Glomerular visceral epithelial cell (primary cell): Measurements from ENCODE around the gene GRM2.

Experiments
- DNase-seq: peaks from one replicate; pipeline ENCODE4 v3.0.0-alpha.2; 2016; ENCODE audit errors: extremely low spot score

The GRM2 gene

DNA sequence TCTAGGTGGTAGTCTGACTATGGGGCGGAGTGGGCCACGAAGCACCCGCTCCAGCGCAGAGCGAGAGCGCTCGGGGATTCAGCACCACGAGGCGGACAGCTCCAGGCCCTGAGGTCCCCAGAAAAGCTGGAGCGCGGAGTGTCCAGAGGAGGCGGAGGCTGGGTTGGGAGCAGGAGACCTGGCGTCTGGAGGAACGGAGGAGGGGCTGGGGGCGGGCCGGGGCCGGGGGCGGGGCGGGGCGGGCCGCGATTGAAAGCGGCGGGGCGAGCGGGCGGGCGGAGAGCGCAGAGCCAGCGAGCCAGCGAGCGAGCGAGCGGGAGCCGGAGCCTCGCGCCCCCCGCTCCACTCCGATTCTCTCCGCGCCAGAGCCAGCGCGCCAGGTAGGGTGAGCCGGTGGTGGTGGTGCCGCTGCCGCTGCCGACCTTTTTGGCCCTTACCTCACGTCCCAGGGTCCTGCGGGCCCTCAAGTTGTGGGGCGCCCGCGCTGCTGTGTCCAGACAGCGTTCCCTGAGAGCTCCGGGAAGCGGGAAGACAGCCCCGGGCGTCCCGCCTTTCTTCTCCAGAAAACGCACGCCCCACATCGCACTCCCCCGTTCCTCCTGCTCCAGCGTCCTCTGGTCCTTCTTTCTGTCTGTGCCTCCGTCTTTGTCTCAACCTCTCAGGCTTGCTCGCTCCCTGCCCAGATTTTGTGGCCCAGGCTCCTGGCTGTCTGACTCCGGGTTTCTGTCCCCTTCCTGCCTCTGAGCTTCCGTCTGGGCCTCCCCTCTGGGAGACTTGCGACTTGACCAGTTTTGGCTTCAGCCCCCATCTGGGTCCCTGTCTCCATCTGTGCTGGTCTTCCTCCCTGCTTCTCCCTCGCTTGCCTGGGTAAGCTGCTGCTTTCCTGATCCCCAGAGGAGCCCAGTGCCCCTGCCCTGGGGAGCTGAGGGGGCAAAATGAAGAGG, at the start of gene GRM2:
Gene GRM2, plus strand, starts transcription at position 281 of the 944 bp plus-strand sequence. CDS start 1,916 bp downstream, outside the sequence.
- DNase-seq = peak; percentile 45

DNA sequence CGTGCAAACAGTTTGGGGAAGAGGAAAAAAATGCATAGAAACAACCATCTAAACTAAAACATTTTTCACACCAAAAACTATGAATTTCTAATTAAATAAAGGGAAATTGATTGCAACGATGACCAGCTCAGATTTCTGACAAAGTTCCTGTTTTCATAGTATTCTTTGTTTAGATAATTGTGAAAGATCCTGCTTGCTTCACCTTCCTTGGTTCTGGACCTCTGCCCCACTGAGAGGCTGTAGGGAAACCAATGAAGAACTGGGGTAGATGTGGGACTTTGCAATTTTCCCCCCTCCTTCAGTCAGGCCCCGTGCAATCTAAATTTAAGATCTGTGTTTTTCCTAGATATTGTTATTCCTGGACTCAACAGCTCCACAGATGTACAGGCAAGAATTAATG, 49.6 kb upstream of the GRM2 start:
- DNase-seq = no peak

DNA sequence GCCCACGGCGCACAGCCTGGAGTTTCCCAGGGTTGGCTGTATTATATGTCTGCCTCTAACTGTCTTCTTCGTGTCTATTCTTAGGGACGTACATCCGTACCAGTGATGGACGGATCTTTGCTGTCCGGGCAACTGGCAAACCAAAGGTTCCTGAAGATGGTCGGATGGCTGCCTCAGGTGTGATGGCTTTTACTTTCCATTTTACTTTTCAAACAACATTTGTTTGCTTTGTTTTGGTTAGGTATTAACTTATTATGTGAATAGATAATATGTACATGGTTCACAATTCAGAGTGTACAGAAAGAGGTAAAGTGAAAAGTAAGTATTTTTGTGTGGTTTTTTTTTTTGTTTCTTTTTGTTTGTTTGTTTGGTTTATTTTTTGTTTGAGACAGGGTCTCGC, 46.9 kb upstream of the GRM2 start:
- no peak for DNase-seq

DNA sequence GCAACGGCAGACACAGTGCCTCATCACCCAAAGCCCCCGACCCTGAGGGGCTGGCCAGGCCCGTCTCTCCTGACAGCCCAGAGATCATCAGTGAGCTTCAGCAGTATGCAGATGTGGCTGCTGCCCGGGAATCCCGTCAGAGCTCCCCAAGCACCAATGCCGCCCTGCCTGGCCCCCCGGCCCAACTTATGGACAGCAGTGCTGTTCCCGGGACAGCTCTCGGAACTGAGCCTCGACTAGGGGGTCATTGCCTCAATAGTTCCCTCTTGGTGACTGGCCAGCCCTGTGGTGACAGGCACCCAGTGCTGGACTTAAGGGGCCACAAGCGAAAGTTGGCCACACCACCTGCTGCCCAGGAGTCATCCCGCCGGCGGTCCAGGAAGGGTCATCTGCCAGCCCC, 44.4 kb upstream of the GRM2 start:
- no peak for DNase-seq

DNA sequence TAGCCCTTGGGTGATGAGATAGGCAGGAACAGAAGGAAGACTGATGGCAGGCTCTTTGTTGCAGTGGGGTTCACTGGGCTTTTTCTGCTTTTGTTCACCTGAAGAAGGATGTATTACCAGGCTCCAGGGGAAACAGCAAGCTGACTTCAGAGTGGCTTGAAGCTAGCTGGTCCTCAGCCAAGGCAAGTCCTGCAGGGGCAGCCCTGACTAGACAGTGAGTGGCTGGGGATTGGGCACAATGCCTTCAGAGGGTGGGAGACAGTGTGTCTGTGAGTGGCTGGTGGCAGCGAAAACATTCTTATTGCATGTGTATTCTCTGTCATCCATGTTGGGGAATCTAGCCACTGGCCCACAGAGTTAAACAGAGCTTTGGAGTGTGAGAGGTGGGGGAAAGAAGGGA, 38.1 kb upstream of the GRM2 start:
- no peak for DNase-seq

DNA sequence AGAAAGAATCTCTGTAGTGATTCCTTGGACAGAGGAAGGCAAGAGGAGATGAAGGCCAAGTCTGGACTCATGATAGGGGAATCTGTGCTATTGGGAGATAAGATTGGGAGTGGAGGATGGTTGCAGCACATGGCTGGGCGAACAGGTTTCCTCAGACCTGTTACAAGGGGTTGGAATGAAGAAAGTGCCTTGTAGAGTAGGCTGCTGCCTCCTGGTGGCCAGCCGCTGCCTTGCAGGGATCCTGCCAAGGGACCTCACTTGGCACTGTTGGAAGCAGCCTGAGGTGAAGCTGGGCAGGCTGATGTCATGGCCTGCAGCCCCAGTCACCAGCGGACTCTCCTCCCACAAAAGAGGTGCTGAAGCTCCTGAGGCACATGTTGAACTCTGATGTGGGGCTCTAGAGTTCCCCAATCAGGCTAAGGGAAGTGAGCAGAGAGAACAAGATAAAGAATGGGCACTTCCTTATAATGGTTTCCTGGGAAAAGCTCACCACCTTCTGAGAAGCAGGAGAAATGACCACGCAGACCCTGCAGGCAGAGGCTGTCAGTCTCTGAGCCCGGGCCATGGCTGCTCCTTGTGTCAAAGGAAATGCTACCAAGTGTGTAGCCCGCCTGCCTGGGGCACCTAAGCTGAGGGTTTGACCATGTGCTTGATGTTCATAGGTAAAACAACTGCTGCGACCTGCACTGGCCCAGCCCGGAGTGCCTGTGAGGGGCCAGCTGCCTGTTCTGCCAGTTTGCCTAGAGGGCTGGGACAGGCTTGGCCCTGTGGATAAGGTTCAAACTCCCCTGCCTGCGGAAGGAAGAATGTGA, 37.4 kb upstream of the GRM2 start:
- peak; percentile 84 for DNase-seq

DNA sequence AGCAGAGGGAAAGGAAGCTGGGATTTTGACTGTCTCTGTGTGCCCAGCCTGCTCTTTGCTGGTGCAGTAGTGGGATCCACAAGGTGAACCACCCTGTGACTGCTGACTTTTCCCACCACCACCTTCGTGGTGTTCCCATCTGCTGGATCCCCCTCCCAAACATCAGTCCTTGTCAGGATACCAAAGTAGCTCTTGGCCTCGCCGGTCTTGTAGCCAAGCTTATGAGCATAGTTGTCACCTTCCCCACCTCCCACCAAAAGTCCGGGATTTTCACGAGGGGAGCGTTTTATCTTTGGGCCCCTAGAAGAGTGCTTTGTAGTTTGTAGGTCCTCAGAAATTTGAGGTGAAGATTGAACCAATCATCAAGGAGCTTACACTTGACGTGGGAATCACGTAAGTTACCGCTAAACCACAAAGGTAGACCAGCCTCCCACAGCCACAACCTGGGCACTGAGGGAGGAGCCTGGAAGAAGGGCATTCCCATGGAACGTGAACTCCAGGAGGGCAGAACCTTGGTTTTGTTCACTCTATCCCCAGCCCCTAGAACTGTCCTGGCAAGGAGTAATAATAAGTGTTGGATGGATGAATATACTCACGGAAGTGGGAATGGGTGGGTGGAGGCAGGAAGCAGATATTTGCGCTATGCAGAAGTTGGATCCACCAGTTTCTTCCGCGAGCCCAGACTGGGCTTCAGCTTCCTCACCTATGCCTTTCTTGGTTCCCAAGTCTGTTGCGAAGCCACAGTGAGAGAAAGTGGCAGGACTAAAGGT, 36.6 kb upstream of the GRM2 start:
- DNase-seq = no peak

DNA sequence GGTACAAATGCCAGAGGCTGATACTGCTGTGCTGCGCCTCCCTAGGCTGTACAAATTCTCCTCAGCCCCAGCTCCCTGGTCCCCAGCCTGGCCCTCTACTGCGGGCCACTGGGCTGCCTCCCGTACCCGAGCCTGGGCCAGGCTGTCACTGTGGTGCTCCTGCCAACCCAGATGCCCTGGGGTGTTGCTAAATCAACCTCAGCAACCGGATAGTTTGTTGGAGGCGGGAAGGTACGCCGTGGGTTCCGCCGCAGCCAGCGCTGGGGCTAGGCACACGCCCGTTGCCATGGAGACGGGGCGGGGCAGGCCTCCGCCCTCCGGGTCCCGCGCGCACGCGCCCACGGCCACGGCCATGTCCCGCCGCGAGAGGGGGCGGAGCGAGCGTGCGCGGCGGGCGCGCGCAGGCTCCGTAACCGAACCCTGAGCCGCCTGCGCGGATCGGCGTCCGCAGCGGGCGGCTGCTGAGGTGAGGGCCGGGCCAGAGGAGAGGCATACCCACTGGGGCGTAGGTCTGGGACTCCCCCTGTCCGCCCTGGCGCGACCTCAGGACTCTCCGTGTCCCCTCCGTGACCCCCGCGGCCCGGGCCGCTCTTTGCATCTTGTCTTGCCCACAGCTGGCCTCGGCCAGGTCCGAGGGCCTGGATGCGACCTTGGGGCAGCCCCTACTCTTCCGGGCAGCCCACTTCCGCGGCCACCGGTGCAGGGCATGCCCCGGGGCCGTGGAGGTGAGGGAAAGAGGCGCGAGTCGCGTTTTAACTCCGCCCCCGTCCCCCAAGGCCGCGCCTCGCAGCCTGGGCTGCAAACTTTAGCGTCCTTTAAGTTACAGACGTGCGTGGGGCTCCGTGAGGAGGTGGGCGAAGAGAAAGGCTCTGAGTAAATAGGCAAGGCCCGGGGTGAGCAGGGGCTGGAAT, 35.8 kb upstream of the GRM2 start, which contains the start of gene TEX264:
Gene TEX264, plus strand, starts transcription at position 430 of the 911 bp plus-strand sequence. CDS start 3,053 bp downstream, outside the sequence.
- peak; percentile 90 for DNase-seq

DNA sequence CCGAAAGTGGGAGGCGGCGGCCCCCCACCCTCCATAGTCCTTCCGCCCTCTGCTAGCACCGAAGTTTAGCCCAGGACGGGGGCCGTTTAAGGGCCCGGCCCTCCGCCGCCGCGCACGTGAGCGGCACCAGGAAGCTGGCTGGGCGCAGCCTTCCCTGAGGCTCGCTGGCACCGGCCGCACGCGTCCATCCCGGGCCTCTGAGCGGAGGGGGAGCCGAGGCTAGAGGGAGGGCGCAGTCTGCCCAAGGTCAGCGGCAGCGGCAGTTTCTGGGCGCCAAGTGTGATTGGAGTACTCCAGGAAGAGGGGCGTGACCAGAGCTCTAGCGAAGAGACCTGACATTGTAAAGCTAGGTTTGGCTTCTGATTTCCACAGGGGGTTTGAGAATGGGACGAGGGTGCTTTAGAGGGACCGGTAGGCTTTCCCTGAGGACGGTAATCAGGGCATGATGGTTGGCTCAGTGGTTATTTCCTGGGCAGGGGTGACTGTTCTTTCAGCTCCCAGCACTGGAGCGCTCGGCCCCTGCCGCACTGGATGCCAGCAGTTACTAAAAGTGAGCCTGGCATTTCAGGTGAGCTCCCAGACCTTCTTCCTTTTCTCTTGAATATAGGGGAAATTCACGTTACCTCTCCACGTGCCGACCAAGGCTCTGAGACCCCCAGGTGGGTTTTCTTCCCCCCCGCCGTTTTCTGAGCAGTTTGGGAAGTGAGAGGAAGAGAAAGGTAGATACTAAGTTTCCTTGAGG, 35.0 kb upstream of the GRM2 start:
- DNase-seq = peak; percentile 68

DNA sequence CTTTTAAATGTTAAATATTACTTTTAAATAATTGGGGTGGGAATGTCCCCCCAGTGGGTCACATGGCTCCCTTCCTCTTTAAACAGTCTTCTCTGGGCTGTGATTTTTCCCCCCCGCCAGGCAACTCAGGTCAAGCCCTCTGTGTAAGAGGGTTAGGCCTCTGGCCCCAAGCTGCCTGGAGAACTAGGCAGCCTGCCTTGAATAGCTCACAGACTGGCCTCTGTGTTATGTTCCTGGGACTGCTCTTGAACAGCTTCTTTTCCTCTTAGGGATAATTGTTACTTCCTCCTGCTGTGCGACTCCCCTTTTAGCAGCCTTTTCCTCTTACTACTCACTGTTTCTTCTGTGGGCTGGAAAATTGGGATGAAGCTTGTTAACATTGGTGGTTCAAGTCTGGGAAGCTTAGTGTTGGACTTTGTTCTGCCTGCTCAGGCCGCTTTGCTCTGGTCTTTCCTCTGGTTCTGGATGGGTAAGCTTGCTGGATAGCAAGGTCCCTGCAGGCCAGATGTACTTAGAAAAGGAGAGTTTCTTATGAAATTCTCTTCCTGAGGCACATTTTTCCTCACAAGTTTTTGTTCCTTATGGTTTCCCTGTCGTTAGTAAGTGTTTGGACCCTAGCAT, 33.6 kb upstream of the GRM2 start:
- DNase-seq = no peak

DNA sequence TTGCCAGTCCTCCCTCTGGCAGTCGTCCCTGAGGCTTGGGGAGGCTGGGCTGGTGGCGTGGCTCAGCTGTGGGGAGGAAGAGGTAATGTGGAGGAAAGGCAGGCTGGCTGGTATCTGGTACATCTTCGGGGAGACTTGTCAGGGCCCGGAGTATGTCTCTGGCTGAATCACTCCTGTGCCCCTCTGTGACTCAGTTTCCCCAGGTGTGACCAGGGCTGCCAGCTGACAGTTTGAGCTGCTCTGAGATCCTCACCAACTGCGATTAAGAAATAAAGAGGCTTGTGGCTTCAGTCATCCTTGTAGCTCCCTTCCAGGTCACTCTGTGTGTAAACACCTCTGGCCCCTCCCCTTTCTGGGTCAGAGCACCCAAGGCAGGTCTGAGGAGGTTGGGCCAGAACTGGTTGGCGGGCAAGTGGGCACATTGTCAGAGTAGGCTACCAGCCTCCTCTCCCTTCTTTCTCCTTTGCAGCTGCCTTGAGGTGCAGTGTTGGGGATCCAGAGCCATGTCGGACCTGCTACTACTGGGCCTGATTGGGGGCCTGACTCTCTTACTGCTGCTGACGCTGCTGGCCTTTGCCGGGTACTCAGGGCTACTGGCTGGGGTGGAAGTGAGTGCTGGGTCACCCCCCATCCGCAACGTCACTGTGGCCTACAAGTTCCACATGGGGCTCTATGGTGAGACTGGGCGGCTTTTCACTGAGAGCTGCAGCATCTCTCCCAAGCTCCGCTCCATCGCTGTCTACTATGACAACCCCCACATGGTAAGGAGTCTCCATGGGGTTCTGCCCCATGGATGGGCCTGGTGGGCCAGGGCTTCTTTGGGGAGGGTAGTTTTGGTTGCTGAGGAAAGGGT, 32.8 kb upstream of the GRM2 start:
- no peak for DNase-seq

DNA sequence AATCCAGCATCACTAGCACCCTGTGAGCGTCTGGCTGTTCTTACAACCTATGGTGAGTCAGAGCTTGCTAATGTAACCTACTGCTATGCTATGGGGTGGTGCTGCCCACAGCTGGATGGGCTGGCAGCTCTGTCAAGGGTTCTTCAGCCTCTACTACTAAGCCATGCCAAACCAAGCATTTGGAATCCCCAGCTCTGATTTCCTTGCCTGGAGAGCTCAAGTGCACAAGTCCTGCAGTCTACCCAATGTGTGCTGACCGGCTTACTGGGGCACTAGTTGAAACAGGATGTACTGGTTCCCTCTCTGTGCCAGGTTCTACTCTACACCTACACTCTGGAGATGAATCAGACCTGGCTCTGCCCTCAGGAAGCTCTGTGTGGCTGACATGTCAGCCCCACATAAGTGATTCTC, 31.7 kb upstream of the GRM2 start:
- peak; percentile 64 for DNase-seq

DNA sequence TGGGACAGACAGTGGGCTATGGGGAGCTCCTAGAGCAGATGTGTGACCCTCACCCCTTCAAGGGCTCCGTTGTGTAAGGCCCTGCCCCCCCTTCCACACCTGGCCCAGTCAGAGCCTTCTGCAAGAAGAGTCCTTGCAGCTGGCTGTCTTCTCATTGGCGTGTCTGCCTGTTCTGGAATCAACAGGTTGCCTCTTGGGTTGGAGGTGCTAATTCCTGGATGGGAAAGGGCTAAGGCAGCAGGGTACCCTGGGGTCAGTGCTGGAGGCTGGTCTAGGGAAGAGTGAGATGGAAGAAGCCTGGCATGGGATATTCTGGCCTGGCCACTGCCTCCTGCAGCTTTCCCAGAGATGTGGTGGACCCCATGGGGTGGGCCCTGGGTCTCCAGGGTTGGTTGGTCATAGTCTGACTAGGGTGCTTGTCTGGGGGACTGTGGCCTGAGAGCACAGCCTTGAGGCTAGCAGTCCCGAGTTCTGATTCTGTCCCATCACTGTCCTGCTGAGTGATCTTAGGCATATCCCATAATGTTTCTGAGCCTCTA, 30.7 kb upstream of the GRM2 start:
- DNase-seq = no peak

DNA sequence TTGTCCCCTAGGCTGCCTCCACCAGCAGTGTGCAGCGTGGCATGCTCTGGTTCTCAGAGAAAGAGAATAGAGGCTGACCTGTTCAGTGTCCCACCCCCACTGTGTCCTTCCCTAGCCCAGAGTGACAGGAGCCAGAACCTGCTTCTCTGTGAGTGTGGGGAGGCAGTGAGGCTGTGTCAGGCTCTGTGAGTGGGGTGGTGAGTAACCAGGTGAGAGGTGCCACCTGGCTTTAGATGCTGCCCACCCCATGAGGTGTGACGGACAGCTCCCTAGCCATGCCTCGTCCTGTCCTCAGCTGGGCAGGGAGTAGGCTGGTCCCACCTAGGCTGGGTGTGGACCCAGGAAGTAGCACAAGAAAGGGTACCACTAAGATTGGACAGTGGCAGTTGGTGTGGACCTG, 29.5 kb upstream of the GRM2 start:
- no peak for DNase-seq

DNA sequence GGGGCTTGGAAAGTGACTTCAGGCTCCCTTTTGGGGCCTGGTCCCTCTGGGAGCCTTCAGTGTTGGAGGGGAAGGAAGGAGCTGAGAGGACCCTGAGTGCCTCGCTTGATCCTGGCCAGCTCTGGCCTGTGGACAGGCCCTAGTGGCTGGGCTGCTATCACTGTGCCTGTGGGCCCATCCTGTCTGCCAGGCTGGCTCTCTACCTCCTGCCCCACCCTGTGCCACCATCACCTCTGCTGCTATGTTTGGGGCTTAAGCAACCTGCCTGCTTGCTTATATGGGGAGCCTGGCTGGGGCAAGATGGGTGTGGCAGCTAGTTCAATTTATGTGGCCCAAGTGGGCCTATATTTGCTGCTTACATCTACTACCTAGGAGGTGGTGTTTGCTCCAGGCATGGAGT, 28.7 kb upstream of the GRM2 start:
- DNase-seq = no peak

DNA sequence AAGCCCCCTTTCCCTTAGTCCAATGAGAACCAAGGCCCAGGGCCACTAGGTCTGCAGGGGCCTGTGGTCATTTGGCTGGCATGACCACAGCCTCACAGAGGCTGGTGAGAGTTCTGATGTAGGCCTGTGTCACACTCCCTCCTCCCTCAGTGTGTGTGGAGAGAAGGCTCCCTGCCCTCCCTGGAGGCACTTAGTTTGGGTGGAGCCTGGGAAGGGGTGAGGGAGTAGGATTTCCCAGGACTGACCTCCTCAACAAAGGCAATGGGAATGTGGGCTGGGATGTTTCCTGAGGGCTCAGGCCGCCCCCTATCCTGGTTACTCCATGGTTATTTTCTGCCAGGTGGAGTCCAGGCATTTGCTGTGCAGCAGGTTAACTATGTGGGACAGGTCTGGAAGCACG, 28.2 kb upstream of the GRM2 start:
- no peak for DNase-seq

DNA sequence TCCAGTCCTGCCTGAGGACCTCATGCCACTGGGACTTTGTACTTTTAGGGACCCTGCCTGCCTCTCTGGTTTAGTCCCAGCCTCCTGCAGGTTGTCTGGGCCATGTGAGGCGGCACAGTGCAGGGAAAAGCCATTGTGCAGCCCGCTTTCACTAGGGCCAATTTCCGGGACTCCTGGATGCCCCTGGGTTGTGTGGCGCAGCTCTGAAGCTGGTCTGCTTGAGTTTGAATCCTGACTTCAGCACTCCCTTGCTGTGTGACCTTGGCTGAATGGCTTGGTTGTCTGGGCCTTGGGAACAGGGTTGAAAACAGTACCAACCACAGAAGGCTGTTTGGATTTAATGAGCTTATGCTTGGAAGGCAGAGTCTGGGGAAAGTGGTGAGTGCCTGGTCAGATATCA, 27.6 kb upstream of the GRM2 start:
- DNase-seq = no peak

DNA sequence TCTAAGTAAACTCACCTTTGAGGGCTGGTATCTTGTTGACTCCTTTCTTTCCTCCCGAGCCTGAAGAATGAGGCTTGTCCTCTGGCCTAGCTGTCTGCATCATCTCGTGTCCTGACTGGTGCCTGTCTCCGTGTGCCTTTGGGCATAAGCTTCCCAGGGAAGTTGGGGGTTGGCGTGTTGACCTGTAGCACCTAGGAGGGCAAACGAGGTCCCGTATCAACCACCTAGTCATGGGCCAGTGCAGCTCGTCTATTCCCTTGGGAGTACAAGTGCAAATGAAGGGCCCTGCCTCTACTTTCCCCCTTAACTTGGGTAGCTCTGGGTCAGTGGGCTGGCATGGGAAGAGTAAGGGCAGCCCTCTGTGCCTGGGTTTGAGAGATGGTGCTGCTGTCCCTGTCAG, 27.1 kb upstream of the GRM2 start:
- DNase-seq = no peak
